ENCODE measurements around the gene PCDHGA2. TPM values are rescaled to one million over a fixed set of nuclear protein-coding genes. Genes with fewer than 3 reads are reported as not detected.
A peak's percentile ranks its signal among the peaks of the same experiment; 100 is the strongest.
"Not testable (repeated sequence)": the region's sequence is repeated elsewhere in the genome, so short reads cannot be mapped to it uniquely, and the experiment has no call there.

The PCDHGA2 gene
- 1.2 and 2.1 TPM in 2 replicates for total RNA-seq (2014; rRNA removed; shearing (Covaris generic))

DNA sequence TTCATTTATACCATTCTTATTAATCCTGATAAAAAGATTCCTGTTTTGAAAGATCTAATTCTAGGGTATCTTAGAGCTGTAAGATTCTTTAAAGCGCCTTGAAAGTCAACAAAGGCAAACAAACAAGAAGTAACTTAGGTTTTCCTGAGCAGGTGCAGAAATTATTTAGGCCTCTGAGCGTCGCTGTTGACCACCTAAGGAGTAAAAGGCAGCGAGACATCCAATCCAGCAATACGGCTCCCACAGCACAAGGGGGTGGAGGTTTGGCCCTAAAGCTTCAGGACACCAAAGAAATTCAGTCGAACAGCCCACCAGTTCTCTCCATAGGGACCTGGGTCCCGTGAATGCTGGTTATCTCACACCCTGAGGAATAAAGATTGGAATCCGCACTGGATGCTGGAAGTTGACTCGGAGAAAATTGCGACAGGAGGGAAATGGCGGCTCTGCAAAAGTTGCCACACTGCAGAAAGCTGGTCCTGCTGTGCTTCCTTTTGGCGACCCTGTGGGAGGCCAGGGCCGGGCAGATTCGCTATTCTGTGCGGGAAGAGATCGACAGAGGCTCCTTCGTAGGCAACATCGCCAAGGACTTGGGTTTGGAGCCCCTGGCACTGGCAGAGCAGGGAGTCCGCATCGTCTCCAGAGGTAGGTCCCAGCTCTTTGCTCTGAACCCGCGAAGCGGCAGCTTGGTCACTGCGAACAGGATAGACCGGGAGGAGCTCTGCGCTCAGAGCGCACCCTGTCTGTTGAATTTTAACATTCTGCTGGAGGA lies at the start of gene PCDHGA2:
PCDHGA2 (plus strand) TSS at position 223 of the 769 bp plus-strand sequence.
- DNase-seq (ENCODE audit: low read depth in 1 of 2, low spot score in 2 of 2), result no peak
- H3K27ac ChIP-seq, result no peak within 1 kb of the TSS
- no peak within 1 kb of the TSS; the same call in 1 of the 2 replicates for H3K4me3 ChIP-seq
- no peaks in the 10 kb centered on the region for H3K27me3 ChIP-seq (replicated peaks)
- no peaks in the 10 kb centered on the region for H3K4me1 ChIP-seq (replicated peaks)
- H3K36me3 ChIP-seq, result no peaks in the 10 kb centered on the region
- peaks cover 15% of the 10 kb centered on the region for H3K9me3 ChIP-seq (replicated peaks)

DNA sequence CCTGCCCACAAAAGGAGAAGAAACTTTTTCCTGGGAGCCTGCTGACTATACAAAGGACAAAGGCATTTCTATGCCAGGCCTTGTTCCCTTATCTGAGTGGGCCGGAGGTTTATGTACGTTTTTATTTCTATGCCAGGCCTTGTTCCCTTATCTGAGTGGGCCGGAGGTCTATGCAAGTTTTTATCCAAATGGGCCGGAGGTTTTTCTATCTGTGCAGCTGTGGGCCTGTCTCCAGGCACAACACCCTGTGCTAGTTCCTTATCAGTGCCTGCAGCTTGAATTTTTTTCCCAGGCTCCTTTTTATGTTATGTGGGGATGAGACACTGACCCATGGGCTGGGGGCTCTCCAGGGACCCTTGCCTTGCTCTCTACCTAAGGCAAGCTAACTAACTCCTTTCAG lies 40.2 kb upstream of the PCDHGA2 start:
- no peaks in the 10 kb centered on the region for H3K4me1 ChIP-seq (replicated peaks)
- no peak for DNase-seq (ENCODE audit: low read depth in 1 of 2, low spot score in 2 of 2)
- peaks cover 37% of the 10 kb centered on the region for H3K9me3 ChIP-seq (replicated peaks)
- no peaks in the 10 kb centered on the region for H3K27me3 ChIP-seq (replicated peaks)
- H3K36me3 ChIP-seq, result no peaks in the 10 kb centered on the region
- H3K4me3 ChIP-seq, result no peak overlapping the region
- no peak overlapping the region for H3K27ac ChIP-seq

DNA sequence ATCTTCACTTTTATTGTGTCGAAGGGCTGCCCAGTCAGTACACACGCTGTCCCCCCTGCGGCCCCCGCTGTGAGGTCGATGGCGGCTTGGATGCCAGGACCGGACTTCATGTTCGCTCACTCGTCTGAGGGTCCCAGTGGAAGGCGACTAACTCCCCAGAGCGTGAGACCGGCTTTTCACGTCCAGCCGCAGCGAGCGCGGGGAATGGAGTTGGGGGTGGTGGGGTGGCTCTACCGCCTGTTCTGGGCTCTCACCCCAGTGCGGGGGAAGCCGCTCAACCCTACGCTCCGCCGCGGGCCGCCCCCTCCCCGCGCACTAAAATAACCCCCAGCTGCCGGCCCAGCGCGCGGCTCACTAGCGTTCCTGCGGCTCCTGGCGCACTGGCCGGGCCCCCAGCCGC lies 34.8 kb upstream of the PCDHGA2 start, which contains the start of gene SLC25A2:
SLC25A2 (minus strand) TSS at position 294 of the 400 bp plus-strand sequence; CDS start at position 110, 184 bp downstream.
- Histone ChIP-seq H3K9me3 (replicated peaks) (peaks cover 41% of the 10 kb centered on the region), H3K4me3 (no peak within 1 kb of the TSS), H3K36me3 (no peaks in the 10 kb centered on the region), H3K4me1 (replicated peaks) (no peaks in the 10 kb centered on the region), H3K27me3 (replicated peaks) (no peaks in the 10 kb centered on the region), H3K27ac (no peak within 1 kb of the TSS)
- no peak for DNase-seq (ENCODE audit: low read depth in 1 of 2, low spot score in 2 of 2)

DNA sequence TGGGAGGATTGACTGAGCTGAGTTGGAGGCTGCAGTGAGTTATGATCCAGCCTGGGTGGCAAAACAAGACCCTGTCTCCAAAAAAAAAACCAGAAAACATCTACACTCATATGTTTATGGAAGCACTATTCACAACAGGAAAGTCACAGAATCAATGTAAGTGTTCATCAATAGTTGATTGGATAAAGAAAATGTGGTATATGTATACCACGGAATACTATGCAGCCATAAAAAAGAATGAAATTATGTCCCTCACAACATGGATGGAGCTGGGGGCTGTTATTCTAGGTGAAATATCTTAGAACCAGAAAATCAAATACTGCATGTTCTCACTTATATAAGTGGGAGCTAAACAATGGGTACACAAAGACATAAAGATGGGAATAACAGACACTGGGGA lies 31.9 kb upstream of the PCDHGA2 start:
- H3K4me3 ChIP-seq, result no peak overlapping the region

DNA sequence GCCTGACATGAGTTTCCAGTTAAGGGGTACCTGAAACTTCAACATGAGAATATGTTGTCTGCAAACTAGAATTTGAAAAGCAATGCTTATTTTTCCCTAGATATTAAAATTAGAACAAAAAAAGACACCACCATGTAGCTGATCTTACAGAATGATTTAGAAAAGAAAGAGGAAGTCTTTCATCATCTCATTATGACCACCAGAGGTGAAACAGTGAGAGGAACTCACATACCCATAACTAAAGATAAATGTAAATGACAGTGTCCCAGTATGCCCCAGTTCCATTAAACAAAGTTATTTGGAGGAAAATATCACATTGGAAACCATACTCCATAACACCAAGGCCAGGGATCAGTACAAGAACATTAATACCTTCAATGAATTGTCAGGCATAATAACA lies 24.8 kb upstream of the PCDHGA2 start:
- Histone ChIP-seq H3K27ac (no peak overlapping the region), H3K36me3 (peaks cover 60% of the 10 kb centered on the region), H3K4me3 (no peak overlapping the region), H3K27me3 (replicated peaks) (no peaks in the 10 kb centered on the region), H3K9me3 (replicated peaks) (peaks cover 36% of the 10 kb centered on the region), H3K4me1 (replicated peaks) (no peaks in the 10 kb centered on the region)
- no peak for DNase-seq (ENCODE audit: low read depth in 1 of 2, low spot score in 2 of 2)

More for the DNA sequence above, 31.9 kb upstream of the PCDHGA2 start:
- Histone ChIP-seq H3K27me3 (replicated peaks) (no peaks in the 10 kb centered on the region), H3K4me1 (replicated peaks) (no peaks in the 10 kb centered on the region), H3K9me3 (replicated peaks) (peaks cover 50% of the 10 kb centered on the region), H3K36me3 (no peaks in the 10 kb centered on the region), H3K27ac (no peak overlapping the region)
- no peak for DNase-seq (ENCODE audit: low read depth in 1 of 2, low spot score in 2 of 2)

DNA sequence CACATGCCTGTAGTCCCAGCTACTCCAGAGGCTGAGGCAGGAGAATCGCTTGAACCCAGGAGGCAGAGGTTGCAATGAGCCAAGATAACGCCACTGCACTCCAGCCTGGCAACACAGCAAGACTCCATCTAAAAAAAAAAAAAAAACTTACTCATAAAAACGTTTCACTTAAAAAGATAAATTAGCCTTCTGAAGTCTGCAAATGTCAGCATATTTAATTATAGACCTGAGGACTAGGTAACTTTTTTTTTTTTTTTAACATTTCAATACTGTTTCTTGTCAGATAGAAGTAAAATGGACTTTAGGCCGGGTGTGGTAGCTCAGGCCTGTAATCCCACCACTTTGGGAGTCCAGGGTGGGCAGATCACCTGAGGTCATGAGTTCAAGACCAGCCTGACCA lies 21.6 kb upstream of the PCDHGA2 start:
- not testable (repeated sequence) for H3K27ac ChIP-seq; H3K4me1 ChIP-seq (replicated peaks); H3K27me3 ChIP-seq (replicated peaks); H3K4me3 ChIP-seq; DNase-seq (ENCODE audit: low read depth in 1 of 2, low spot score in 2 of 2)
- peaks cover 36% of the 10 kb centered on the region for H3K9me3 ChIP-seq (replicated peaks)
- H3K36me3 ChIP-seq, result peaks cover 80% of the 10 kb centered on the region

DNA sequence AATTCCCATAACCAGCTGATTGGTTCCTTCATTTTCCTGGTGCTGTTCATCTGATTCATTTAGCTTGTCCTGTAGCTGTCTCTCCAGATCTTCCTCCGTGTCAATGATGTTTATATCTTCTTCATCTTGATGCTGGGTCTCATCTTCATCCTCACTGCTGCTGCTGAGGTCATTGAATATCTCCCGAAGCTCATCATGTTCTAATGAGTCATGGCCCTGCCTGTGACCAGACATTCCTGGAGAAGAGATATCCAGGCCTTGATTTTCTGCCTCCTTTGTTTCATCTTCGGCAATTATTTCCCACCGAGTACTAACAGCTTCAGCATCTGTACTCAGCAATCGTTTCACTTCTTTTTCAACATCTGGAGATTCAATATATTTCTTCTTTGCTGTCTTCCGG lies 19.4 kb upstream of the PCDHGA2 start:
- Histone ChIP-seq H3K9me3 (replicated peaks) (peaks cover 29% of the 10 kb centered on the region), H3K36me3 (peaks cover 64% of the 10 kb centered on the region), H3K27me3 (replicated peaks) (no peaks in the 10 kb centered on the region), H3K4me1 (replicated peaks) (no peaks in the 10 kb centered on the region), H3K27ac (no peak overlapping the region), H3K4me3 (peak overlapping the region; percentile 70)
- DNase-seq (ENCODE audit: low read depth in 1 of 2, low spot score in 2 of 2), result peak in 1 of 2 experiments; percentile 13

DNA sequence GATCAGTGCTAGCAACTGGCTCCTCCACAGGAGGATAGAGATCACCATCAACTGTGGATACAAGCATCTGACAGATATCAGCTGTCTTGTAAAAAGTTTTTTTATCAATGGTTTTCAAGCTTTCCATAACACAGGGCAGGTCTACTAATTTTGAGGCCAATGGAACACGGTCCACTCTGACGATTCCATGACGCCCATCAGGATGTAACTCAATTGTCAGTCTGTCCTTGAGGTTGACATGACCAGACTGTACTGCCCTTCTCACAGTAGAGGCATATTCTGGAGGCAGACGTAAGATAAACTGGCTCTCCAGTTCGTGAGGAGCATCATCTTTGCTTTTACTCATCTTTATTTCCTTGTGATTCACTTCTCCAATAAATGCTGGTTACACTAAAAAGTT lies 18.9 kb upstream of the PCDHGA2 start:
- Histone ChIP-seq H3K4me1 (replicated peaks) (no peaks in the 10 kb centered on the region), H3K27ac (peak overlapping the region; percentile 94), H3K9me3 (replicated peaks) (peaks cover 29% of the 10 kb centered on the region)

DNA sequence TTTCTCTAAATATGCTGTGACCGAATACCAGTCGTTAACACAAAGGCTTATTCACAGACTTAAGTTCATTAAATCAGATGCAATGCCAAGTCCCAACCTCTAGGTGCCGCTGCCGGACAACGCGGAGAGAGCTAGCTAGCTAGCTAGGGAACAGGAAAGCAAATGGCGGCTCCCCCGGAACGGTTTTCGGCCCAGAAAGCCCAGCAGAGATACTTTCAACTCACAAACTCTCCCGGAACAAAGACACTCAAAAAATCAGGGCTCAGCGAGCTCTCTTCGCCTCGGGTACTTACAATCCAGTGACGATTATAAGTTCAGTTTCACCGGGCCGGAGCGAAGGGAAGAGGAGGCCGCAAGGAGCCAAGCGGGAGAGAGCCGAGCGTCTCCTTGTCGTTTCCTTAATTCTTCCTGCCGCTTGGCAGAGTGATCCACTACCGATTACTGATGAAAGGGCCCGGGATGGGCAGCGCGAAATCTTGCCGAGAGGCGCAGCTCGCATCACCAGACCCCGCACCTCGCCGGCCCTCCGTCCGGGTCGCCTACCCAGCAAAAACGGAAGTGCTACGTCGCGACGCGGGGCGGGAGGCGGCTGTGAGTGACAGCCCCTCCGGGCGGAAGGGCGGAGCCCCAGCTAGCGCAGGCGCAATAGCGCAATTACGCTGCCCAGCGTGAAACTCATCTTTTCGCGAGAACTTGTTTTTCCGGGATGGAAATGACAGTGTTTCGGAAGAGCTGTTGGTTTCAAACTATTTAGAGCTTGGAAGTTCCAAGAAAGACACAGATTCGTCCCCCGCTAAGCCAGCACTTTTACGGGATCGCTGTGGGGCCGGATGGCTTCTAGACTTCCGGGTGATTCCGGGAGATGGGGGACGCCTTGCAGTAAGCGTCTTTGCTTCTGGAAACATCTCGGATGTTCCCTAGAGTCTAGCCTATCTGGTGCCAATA lies 18.1 kb upstream of the PCDHGA2 start, which contains the start of gene TAF7:
TAF7 (minus strand) TSS at position 560 of the 945 bp plus-strand sequence. CDS start 740 bp downstream, outside the sequence.
- DNase-seq (ENCODE audit: low read depth in 1 of 2, low spot score in 2 of 2), result peak; percentile 96 to 97
- H3K27me3 ChIP-seq (replicated peaks), result no peaks in the 10 kb centered on the region
- no peaks in the 10 kb centered on the region for H3K4me1 ChIP-seq (replicated peaks)
- peaks cover 29% of the 10 kb centered on the region for H3K9me3 ChIP-seq (replicated peaks)
- peak within 1 kb of the TSS; percentile 94 for H3K27ac ChIP-seq
- H3K36me3 ChIP-seq, result peaks cover 52% of the 10 kb centered on the region
- peak within 1 kb of the TSS; percentile 70 for H3K4me3 ChIP-seq

More for the DNA sequence above, 18.9 kb upstream of the PCDHGA2 start:
- Histone ChIP-seq H3K36me3 (peaks cover 60% of the 10 kb centered on the region), H3K27me3 (replicated peaks) (no peaks in the 10 kb centered on the region), H3K4me3 (peak overlapping the region; percentile 70)
- no peak for DNase-seq (ENCODE audit: low read depth in 1 of 2, low spot score in 2 of 2)

DNA sequence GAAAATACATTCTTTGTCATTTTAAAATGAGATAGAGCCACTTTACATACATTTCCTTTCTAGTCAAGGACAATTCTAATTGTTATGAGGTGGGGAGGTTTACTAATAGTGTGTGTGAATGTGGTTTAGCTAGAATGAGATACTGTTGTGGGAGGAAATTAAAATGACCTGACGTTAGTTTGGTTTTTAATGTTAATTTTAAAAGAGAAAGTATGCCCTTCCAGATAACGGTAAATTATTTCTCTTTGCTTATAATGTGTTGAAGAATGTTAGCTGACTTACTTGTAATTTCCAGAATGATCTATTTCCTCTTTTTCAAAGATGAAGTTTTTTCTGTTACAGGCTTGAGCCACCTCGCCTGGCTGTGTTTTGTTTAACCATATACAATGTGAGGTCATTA lies 16.3 kb upstream of the PCDHGA2 start:
- Histone ChIP-seq H3K27ac (no peak overlapping the region), H3K4me1 (replicated peaks) (0 out of 2 replicates have a peak, but pooled peaks cover 3% of the 10 kb centered on the region), H3K36me3 (peaks cover 34% of the 10 kb centered on the region), H3K27me3 (replicated peaks) (no peaks in the 10 kb centered on the region), H3K9me3 (replicated peaks) (peaks cover 23% of the 10 kb centered on the region), H3K4me3 (no peak overlapping the region)
- no peak for DNase-seq (ENCODE audit: low read depth in 1 of 2, low spot score in 2 of 2)

DNA sequence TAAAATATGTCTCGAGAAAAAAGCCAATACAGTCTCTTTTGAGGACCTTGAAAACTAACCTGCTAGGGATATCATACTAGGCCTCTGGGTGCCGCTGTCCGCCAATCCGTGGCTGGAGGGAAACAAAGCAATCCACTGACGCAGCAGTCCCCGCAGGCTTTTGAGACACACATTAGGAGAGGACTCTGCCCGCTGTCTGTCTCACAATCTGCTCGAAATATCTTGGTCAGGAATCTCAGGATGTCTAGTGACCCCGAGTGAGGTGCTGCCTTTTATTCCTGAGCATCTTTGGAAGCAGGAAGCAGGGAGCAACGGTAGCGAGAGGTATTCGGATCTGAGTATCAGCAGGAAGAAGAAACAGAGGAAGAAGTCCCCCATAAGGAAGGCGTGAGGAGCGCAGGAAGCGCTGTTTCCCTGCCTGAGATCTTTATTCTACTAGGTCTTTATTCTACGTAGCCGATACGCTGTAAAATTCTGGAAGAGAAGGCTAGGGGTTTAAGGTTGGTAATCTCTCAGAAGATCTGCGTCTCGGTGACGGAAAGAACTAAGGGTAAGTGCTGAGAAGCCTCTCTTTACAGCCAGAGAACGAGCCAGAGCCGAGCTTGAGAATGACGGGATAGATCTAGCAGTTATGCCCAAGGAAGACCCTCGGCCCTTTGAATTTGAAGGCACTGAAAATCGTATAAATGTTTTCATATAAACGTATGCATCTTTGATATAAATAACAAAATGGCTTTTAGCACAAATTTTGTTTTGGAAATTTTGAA lies 12.3 kb upstream of the PCDHGA2 start:
- Histone ChIP-seq H3K36me3 (no peaks in the 10 kb centered on the region), H3K4me3 (peak overlapping the region; percentile 29), H3K27me3 (replicated peaks) (no peaks in the 10 kb centered on the region), H3K4me1 (replicated peaks) (0 out of 2 replicates have a peak, but pooled peaks cover 3% of the 10 kb centered on the region), H3K27ac (0 out of 2 replicates have a peak overlapping the region, but pooled peaks have one; percentile 5), H3K9me3 (replicated peaks) (peaks cover 2% of the 10 kb centered on the region; the same call in 1 of the 2 replicates)
- peak; percentile 52 to 75 for DNase-seq (ENCODE audit: low read depth in 1 of 2, low spot score in 2 of 2)

DNA sequence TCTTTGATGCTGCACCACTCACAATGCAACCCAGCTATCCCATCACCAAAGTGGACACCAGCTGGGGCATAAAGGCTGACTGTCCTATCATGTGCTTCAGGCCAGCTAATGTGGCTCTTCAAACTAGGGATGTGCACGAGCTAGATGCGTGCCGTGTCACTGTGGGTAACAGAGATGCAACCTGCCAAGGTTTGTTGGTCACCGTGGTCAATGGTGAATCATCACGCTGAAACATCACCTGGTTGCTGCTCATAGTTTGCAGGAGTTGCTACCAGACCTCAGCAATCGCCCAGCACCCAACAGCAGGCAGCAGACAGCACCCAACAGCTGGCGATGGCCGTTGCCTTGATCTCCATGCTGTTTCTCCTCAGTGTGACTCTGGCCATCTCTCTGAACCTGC lies 10.3 kb upstream of the PCDHGA2 start:
- no peaks in the 10 kb centered on the region for H3K27me3 ChIP-seq (replicated peaks)
- no peak for DNase-seq (ENCODE audit: low read depth in 1 of 2, low spot score in 2 of 2)
- no peak overlapping the region for H3K4me3 ChIP-seq
- H3K36me3 ChIP-seq, result no peaks in the 10 kb centered on the region
- H3K27ac ChIP-seq, result no peak overlapping the region
- peaks cover 10% of the 10 kb centered on the region for H3K9me3 ChIP-seq (replicated peaks)
- 0 out of 2 replicates have a peak, but pooled peaks cover 3% of the 10 kb centered on the region for H3K4me1 ChIP-seq (replicated peaks)
